ENCODE data around the gene DKKL1.

The DKKL1 gene

DNA sequence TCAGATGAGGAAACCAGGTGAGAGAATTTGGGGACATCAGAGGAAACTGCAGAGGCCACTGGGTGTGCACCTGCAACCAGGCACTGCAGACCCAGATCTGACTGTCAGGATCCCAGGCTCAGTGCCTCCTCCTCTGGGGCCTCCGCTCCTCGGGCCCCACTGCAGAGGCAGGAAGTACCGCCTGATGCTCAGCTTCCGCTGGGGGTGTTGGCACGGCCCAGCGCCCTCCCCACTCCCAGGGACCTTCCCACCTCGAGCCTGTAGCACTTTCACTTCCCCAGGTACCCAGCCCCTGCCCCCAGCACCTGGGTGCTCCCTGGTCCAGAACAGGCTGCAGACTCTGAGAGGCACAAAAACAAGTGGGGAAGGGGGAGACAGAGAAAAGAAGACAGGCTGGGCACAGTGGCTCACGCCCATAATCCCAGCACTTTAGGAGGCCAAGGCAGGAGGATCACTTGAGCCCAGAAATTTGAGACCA, 29.8 kb upstream of the DKKL1 start:
- DNase-seq (ENCODE audit: low read depth), result no peak
- TF ChIP-seq, protein P1, sequence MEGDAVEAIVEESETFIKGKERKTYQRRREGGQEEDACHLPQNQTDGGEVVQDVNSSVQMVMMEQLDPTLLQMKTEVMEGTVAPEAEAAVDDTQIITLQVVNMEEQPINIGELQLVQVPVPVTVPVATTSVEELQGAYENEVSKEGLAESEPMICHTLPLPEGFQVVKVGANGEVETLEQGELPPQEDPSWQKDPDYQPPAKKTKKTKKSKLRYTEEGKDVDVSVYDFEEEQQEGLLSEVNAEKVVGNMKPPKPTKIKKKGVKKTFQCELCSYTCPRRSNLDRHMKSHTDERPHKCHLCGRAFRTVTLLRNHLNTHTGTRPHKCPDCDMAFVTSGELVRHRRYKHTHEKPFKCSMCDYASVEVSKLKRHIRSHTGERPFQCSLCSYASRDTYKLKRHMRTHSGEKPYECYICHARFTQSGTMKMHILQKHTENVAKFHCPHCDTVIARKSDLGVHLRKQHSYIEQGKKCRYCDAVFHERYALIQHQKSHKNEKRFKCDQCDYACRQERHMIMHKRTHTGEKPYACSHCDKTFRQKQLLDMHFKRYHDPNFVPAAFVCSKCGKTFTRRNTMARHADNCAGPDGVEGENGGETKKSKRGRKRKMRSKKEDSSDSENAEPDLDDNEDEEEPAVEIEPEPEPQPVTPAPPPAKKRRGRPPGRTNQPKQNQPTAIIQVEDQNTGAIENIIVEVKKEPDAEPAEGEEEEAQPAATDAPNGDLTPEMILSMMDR (IDR thresholded peaks at IDR 0.05; ENCODE audit: control insufficient read depth, insufficient read depth, low read depth, low read length, missing control alignments), result no peak
- no peak overlapping the region for H3K4me3 ChIP-seq (ENCODE audit: control insufficient read depth, low read depth, low read length)

DNA sequence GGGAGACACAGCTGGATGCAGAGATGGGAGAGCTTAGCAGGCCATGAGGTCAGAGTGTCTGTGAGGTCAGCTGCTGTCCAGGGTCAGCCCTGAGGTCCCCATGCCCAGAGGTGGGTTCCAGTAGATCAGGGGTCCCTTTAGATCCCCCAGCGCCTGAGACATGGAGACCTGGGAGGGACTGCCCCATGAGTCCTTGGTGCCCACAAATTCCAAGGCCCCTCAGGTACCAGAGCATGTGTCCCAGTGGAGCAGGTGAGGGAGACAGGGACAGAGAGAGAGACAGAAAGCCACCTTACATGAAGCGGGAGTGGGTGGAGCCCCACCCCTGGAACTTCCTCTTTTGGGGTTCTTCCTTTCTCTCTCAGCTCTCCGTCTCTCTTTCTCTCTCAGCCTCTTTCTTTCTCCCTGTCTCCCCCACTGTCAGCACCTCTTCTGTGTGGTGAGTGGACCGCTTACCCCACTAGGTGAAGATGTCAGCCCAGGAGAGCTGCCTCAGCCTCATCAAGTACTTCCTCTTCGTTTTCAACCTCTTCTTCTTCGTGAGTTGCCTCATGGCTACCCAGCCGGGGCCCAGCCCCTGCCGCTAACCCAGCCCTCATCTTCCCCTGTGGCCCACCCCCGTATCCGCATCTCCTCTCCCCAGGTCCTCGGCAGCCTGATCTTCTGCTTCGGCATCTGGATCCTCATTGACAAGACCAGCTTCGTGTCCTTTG, 28.4 kb upstream of the DKKL1 start, which contains the start of gene CD37:
TSS of gene CD37 (plus strand) at position 336 of the 713 bp plus-strand sequence. CDS start at position 471, 135 bp downstream.
- no peak for DNase-seq (ENCODE audit: low read depth)
- no peak within 1 kb of the TSS for H3K4me3 ChIP-seq (ENCODE audit: control insufficient read depth, low read depth, low read length)
- TF ChIP-seq, protein P1 (IDR thresholded peaks at IDR 0.05; ENCODE audit: control insufficient read depth, insufficient read depth, low read depth, low read length, missing control alignments), result no peak

DNA sequence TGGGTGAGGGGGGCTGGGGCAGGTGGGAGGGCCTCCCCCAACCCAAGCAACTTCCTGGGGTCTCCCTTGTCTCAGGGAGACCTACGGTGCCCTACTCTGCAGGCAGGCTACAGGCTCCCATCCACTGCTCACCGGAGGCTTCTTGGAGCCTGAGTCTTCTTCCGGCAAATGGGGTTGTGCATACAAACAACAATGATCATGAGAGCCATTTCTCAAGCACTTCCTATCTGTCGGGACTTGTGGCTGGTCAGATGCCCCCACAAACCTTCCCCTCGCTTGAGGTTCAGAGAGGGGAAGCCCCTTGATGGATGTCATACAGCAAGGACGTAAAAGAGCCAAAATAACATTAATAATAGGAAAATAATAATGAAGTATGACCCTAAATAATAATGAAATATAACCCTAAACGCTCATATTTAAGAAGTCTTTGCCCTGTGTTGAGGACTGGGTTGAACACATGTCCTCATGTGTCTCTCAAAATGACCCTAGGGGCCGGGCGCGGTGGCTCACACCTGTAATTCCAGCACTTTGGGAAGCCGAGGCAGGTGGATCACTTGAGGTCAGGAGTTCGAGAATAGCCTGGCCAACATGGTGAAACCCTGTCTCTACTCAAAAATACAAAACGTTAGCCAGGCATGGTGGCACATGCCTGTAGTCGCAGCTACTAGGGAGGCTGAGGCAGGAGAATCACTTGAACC, 27.7 kb upstream of the DKKL1 start:
- TF ChIP-seq, protein P1 (IDR thresholded peaks at IDR 0.05; ENCODE audit: control insufficient read depth, insufficient read depth, low read depth, low read length, missing control alignments), result no peak

DNA sequence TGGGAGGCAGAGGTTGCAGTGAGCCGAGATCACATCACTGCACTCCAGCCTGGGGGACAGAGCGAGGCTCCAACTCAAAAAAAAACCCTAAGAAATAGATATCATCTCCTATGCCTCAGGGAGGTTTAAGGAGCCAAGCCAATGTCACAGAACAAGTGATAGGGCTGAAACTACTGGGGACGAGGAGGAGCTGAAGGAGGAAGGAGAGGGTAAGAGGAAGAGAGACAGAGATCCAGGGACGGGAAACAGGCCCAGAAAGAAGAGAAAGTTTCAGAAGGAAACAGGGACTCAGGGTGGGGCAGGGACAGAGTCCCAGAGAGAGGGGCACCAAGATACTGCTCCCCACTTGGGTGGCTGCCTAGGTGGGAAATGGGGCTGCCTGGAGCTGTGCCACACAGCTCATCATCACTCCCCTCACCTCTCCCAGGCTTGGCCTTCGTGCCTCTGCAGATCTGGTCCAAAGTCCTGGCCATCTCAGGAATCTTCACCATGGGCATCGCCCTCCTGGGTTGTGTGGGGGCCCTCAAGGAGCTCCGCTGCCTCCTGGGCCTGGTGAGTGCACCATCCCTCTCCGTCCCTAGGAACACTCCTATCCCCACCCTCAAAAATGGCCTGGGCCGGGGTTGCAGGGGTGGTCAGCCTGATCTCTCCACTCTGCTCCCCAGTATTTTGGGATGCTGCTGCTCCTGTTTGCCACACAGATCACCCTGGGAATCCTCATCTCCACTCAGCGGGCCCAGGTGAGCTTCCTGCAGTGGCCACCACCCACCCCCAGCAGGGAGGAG, 27.0 kb upstream of the DKKL1 start:
- TF ChIP-seq, protein P1 (IDR thresholded peaks at IDR 0.05; ENCODE audit: control insufficient read depth, insufficient read depth, low read depth, low read length, missing control alignments), result no peak
- DNase-seq (ENCODE audit: low read depth), result no peak
- H3K4me3 ChIP-seq (ENCODE audit: control insufficient read depth, low read depth, low read length), result no peak overlapping the region

More for the DNA sequence above, 27.7 kb upstream of the DKKL1 start:
- no peak for DNase-seq (ENCODE audit: low read depth)
- no peak overlapping the region for H3K4me3 ChIP-seq (ENCODE audit: control insufficient read depth, low read depth, low read length)

DNA sequence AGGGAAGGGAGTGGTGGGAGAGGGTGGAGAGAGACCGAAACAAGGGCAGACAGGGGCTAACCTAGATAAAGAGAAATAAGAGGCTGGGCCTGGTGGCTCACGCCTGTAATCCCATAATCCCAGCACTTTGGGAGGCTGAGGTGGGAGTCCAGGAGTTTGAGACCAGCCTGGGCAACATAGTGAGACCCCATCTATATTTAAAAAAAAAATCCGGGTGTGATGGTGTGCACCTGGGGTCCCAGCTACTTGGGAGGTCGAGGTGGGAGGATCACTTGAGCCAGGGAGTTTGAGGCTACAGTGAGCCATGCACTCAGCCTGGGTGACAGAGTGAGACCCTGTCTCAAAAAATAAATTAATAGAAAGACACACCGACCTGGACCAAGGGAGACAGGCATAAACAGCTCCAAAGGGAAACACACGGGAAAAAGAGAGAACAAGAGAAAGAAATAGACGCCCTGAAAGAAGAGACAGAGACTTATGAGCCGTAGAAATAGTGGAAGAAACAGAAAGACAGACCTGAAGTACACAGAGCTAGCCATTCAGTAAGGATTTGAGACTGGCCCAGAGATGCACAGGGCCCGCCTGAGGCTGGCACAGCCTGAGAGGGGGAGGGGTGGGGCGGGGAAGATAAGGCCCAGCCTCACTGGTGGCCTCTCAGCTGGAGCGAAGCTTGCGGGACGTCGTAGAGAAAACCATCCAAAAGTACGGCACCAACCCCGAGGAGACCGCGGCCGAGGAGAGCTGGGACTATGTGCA, 26.2 kb upstream of the DKKL1 start:
- no peak overlapping the region for H3K4me3 ChIP-seq (ENCODE audit: control insufficient read depth, low read depth, low read length)
- DNase-seq (ENCODE audit: low read depth), result no peak
- TF ChIP-seq, protein P1 (IDR thresholded peaks at IDR 0.05; ENCODE audit: control insufficient read depth, insufficient read depth, low read depth, low read length, missing control alignments), result no peak
